SU-DHL-6 (cell line): ENCODE data around the gene GOT2.

Experiments
- H2AFZ ChIP-seq: fragments of 200-600 bp; sonication (generic); 2 replicates; pipeline ENCODE4 v1.6.1; 2014; ENCODE audit warnings: low read depth, mild to moderate bottlenecking, moderate library complexity, mixed read lengths, antibody characterized with exemption, low read length; ENCODE audit not compliant: severe bottlenecking
- H3F3A ChIP-seq: fragments of 200-600 bp; shearing (Covaris generic); 2 replicates; pipeline ENCODE4 v1.6.0; 2016; ENCODE audit warnings: antibody characterized with exemption, mild to moderate bottlenecking; ENCODE audit not compliant: insufficient read depth
- H3K27ac ChIP-seq: fragments of 200-600 bp; sonication (generic); 2 replicates; pipeline ENCODE4 v1.5.1; 2016; ENCODE audit warnings: low read depth, mild to moderate bottlenecking, low read length, moderate library complexity, mixed read lengths
- H3K27me3 ChIP-seq: fragments of 200-600 bp; sonication (generic), shearing (Covaris generic); 2 replicates; pipeline ENCODE4 v1.6.0; 2014; ENCODE audit warnings: mild to moderate bottlenecking, low read length
- H3K36me3 ChIP-seq: fragments of 200-600 bp; sonication (generic); 2 replicates; pipeline ENCODE4 v1.6.1; 2014; ENCODE audit warnings: mild to moderate bottlenecking, low read length, mixed read lengths
- H3K4me2 ChIP-seq: fragments of 300-600, 200-600 bp; shearing (Covaris generic), sonication (generic); 2 replicates; pipeline ENCODE4 v1.6.0; 2014; ENCODE audit warnings: low read length, low read depth, mild to moderate bottlenecking; ENCODE audit not compliant: poor library complexity, severe bottlenecking
- H3K4me3 ChIP-seq: fragments of 200-600 bp; sonication (generic); 2 replicates; pipeline ENCODE4 v1.5.1; 2014; ENCODE audit warnings: antibody characterized with exemption, low read length, mild to moderate bottlenecking, mixed read lengths; ENCODE audit not compliant: insufficient read depth, poor library complexity, severe bottlenecking
- H3K79me2 ChIP-seq: fragments of 200-600 bp; sonication (generic); 2 replicates; pipeline ENCODE4 v1.6.1; 2014; ENCODE audit warnings: mild to moderate bottlenecking, low read length, moderate library complexity; ENCODE audit not compliant: insufficient read depth
- H3K9ac ChIP-seq: fragments of 200-600 bp; sonication (generic); 2 replicates; pipeline ENCODE4 v1.7.0; 2014; ENCODE audit warnings: mild to moderate bottlenecking, low read length
- H3K9me2 ChIP-seq: fragments of 200-600 bp; sonication (generic); replicated peaks from 2 replicates; pipeline ENCODE4 v1.6.1; 2014; ENCODE audit warnings: low read length; ENCODE audit not compliant: insufficient read depth
- H3K9me3 ChIP-seq: fragments of 200-600 bp; sonication (generic); 2 replicates; pipeline ENCODE4 v1.6.1; 2014; ENCODE audit warnings: low read length, mixed read lengths; ENCODE audit not compliant: insufficient read depth
- H4K20me1 ChIP-seq: fragments of 200-600 bp; sonication (generic); 2 replicates; pipeline ENCODE4 v1.6.1; 2014; ENCODE audit warnings: low read depth, mild to moderate bottlenecking, antibody characterized with exemption, low read length, moderate library complexity, mixed read lengths
- CTCF ChIP-seq: fragments of 200-600 bp; sonication (generic); IDR thresholded peaks from one replicate; pipeline ENCODE4 v1.5.1; 2017; ENCODE audit warnings: antibody characterized with exemption, mild to moderate bottlenecking, low read length, moderate library complexity; ENCODE audit not compliant: insufficient read depth, poor library complexity, severe bottlenecking
- EZH2phosphoT487 ChIP-seq: fragments of 200-600 bp; sonication (generic), shearing (Covaris generic); conservative IDR thresholded peaks from 2 replicates; pipeline ENCODE4 v1.6.1; 2018; ENCODE audit warnings: mild to moderate bottlenecking, antibody characterized with exemption, low read length, moderate library complexity, mixed read lengths

Gene GOT2

GRCh38 chr16:58679763-58680162, 54.4 kb downstream of the GOT2 start:
- Histone ChIP-seq H3F3A (no peaks in the 10 kb centered on the region), H3K9me2 (no peaks in the 10 kb centered on the region), H3K27me3 (no peaks in the 10 kb centered on the region), H2AFZ (no peak overlapping the region), H4K20me1 (no peaks in the 10 kb centered on the region), H3K9me3 (no peaks in the 10 kb centered on the region), H3K27ac (no peak overlapping the region), H3K4me3 (no peak overlapping the region), H3K36me3 (no peaks in the 10 kb centered on the region), H3K79me2 (no peaks in the 10 kb centered on the region), H3K9ac (no peak overlapping the region), H3K4me2 (no peak overlapping the region)
- TF ChIP-seq EZH2phosphoT487 (no peak), CTCF (no peak)

GRCh38 chr16:58678716-58679115, 55.4 kb downstream of the GOT2 start:
- Histone ChIP-seq H3F3A (no peaks in the 10 kb centered on the region), H3K9me3 (no peaks in the 10 kb centered on the region), H3K27me3 (no peaks in the 10 kb centered on the region), H3K4me3 (no peak overlapping the region), H3K36me3 (no peaks in the 10 kb centered on the region), H4K20me1 (no peaks in the 10 kb centered on the region), H3K9ac (no peak overlapping the region), H3K4me2 (no peak overlapping the region), H3K27ac (no peak overlapping the region), H3K9me2 (no peaks in the 10 kb centered on the region), H3K79me2 (no peaks in the 10 kb centered on the region), H2AFZ (no peak overlapping the region)
- TF ChIP-seq EZH2phosphoT487, result no peak
- TF ChIP-seq CTCF, result peak; percentile 22

DNA sequence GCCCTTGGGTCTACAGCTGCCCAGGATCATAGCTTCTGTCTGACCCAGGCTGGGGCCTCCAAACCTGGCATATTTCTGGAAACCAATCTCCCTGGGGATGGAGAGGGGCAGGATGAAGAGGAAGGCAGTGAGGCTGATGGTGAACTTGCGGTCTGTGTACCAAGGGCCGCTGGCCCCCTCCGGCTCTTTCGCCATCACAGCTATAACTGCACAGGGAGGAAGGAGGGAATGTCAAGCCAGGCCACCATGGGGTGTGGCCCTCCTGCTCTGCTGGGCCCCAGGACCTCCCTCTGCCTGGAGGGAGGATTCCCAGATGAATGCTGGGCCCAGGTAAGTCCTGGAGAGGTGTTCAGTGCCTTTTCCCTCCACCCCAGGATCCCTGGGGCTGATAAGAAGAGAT, 55.8 kb downstream of the GOT2 start:
- Histone ChIP-seq H3K9me2 (no peaks in the 10 kb centered on the region), H3K27me3 (no peaks in the 10 kb centered on the region), H3K9ac (no peak overlapping the region), H3K9me3 (no peaks in the 10 kb centered on the region), H2AFZ (no peak overlapping the region), H3F3A (no peaks in the 10 kb centered on the region), H4K20me1 (no peaks in the 10 kb centered on the region), H3K36me3 (no peaks in the 10 kb centered on the region), H3K27ac (no peak overlapping the region), H3K4me3 (no peak overlapping the region), H3K79me2 (no peaks in the 10 kb centered on the region), H3K4me2 (no peak overlapping the region)
- no peak for TF ChIP-seq EZH2phosphoT487
- TF ChIP-seq CTCF, result no peak
